Endodermal cell (in vitro differentiated cells): ENCODE results near the gene RAX2. TPM values are rescaled to one million over a fixed set of nuclear protein-coding genes. Genes with fewer than 3 reads are reported as not detected.

Experiments used
- DNase-seq: peaks from one replicate; pipeline ENCODE4 v3.0.0-alpha.2; 2017
- H3K27ac ChIP-seq: 2 replicates; pipeline ENCODE4 v1.5.1; 2013; ENCODE audit warnings: mild to moderate bottlenecking, low read depth, low read length, moderate library complexity
- H3K27me3 ChIP-seq: 2 replicates; pipeline ENCODE4 v1.6.1; 2013; ENCODE audit warnings: mild to moderate bottlenecking, low read length, moderate library complexity; ENCODE audit not compliant: insufficient read depth, control insufficient read depth, poor library complexity, severe bottlenecking
- H3K36me3 ChIP-seq: 2 replicates; pipeline ENCODE4 v1.7.0; 2013; ENCODE audit warnings: mild to moderate bottlenecking, low read length, moderate library complexity; ENCODE audit not compliant: control insufficient read depth, insufficient read depth
- H3K4me1 ChIP-seq: one replicate; pipeline ENCODE4 v1.7.0; 2013; ENCODE audit warnings: low read length; ENCODE audit not compliant: control insufficient read depth, insufficient read depth
- H3K4me3 ChIP-seq: 2 replicates; pipeline ENCODE4 v1.5.1; 2013; ENCODE audit warnings: mild to moderate bottlenecking, low read length, moderate library complexity
- H3K9ac ChIP-seq: 2 replicates; pipeline ENCODE4 v1.6.1; 2013; ENCODE audit warnings: mild to moderate bottlenecking, low read length, moderate library complexity; ENCODE audit not compliant: poor library complexity, severe bottlenecking; ENCODE audit errors: extremely low read depth
- H3K9me3 ChIP-seq: 2 replicates; pipeline ENCODE4 v1.6.1; 2013; ENCODE audit warnings: mild to moderate bottlenecking, low read length, moderate library complexity; ENCODE audit not compliant: control insufficient read depth
- H3K27ac Mint-ChIP-seq: 2 replicates; pipeline ENCODE4 v1.8.0; 2020; ENCODE audit warnings: mixed read lengths
- H3K27me3 Mint-ChIP-seq: 2 replicates; pipeline ENCODE4 v1.8.0; 2021; ENCODE audit warnings: mild to moderate bottlenecking, mixed read lengths; ENCODE audit not compliant: insufficient read depth
- H3K36me3 Mint-ChIP-seq: 2 replicates; pipeline ENCODE4 v1.8.0; 2020; ENCODE audit warnings: low read depth, mixed read lengths
- H3K4me1 Mint-ChIP-seq: 2 replicates; pipeline ENCODE4 v1.8.0; 2020; ENCODE audit warnings: mixed read lengths
- H3K4me3 Mint-ChIP-seq: 2 replicates; pipeline ENCODE4 v1.8.0; 2020; ENCODE audit warnings: mild to moderate bottlenecking, moderate library complexity, mixed read lengths
- H3K9me3 Mint-ChIP-seq: 2 replicates; pipeline ENCODE4 v1.8.0; 2020; ENCODE audit warnings: mild to moderate bottlenecking, mixed read lengths
- CTCF ChIP-seq: fragments of 200-600 bp; sonication (generic); conservative IDR thresholded peaks from 2 replicates; pipeline ENCODE4 v1.5.0; 2021; ENCODE audit warnings: antibody characterized with exemption, mild to moderate bottlenecking
- WGBS, 2 experiments: methylation state at CpG; one replicate each; pipeline versions ENCODE4 v1.1.5 to v1.1.7; 2013; ENCODE audit warnings: missing lambda C conversion rate in 2 of 2, mixed read lengths in 1 of 2; ENCODE audit not compliant: insufficient coverage in 1 of 2, insufficient read length in 1 of 2; 5-methylcytosine and 5-hydroxymethylcytosine counted together
- total RNA-seq, 2 donors: library from RNA; stranded (reverse); fragmentation: NEBNext Ultra II Directional in 1 of 2; extraction: Animal tissue kit (Norgen Biotek cat#: 25700) in 1 of 2; gene quantifications; 2 replicates in 1 of 2; 3 replicates in 1 of 2; pipeline ENCODE4 v1.2.1, GENCODE V29; 2021

The RAX2 gene
- total RNA-seq, 2 donors from 2014 or later = not detected

GRCh38 chr19:3721887-3722442, 50.1 kb downstream of the RAX2 start:
- Mint-ChIP-seq H3K9me3 (no peaks in the 10 kb centered on the region), H3K36me3 (no peaks in the 10 kb centered on the region), H3K27ac (no peak overlapping the region), H3K27me3 (peaks cover 12% of the 10 kb centered on the region), H3K4me1 (peaks cover 4% of the 10 kb centered on the region), H3K4me3 (peak overlapping the region; percentile 63)
- Histone ChIP-seq H3K36me3 (no peaks in the 10 kb centered on the region), H3K4me3 (peak overlapping the region; percentile 76), H3K9ac (no peak overlapping the region), H3K27me3 (peaks cover 7% of the 10 kb centered on the region), H3K4me1 (no peaks in the 10 kb centered on the region), H3K27ac (no peak overlapping the region), H3K9me3 (no peaks in the 10 kb centered on the region)
- 5 to 6% methylated on average over 7 to 26 of the region's 26 CpGs for WGBS, 2 experiments
- TF ChIP-seq CTCF = no peak
- no peak for DNase-seq

GRCh38 chr19:3721131-3721886, 50.7 kb downstream of the RAX2 start:
- Mint-ChIP-seq H3K9me3 (no peaks in the 10 kb centered on the region), H3K27ac (no peak overlapping the region), H3K36me3 (no peaks in the 10 kb centered on the region), H3K27me3 (peaks cover 12% of the 10 kb centered on the region), H3K4me3 (peak overlapping the region; percentile 63), H3K4me1 (peaks cover 4% of the 10 kb centered on the region)
- H3K27me3 ChIP-seq = peaks cover 7% of the 10 kb centered on the region
- peak overlapping the region; percentile 76 for H3K4me3 ChIP-seq
- WGBS, 2 experiments = 27 to 41% methylated on average over 26 to 44 of the region's 46 CpGs
- no peaks in the 10 kb centered on the region for H3K4me1 ChIP-seq
- peak; percentile 99 for DNase-seq
- H3K36me3 ChIP-seq = no peaks in the 10 kb centered on the region
- no peak overlapping the region for H3K27ac ChIP-seq
- no peak for TF ChIP-seq CTCF
- H3K9ac ChIP-seq = no peak overlapping the region
- no peaks in the 10 kb centered on the region for H3K9me3 ChIP-seq

- no peaks in the 10 kb centered on the region for H3K9me3 ChIP-seq
- no peaks in the 10 kb centered on the region for H3K36me3 ChIP-seq
- no peaks in the 10 kb centered on the region for H3K36me3 Mint-ChIP-seq
- H3K4me3 ChIP-seq = no peak overlapping the region
- H3K27me3 Mint-ChIP-seq = peaks cover 10% of the 10 kb centered on the region
- DNase-seq = no peak
- no peak overlapping the region for H3K9ac ChIP-seq
- H3K9me3 Mint-ChIP-seq = no peaks in the 10 kb centered on the region
- H3K4me1 Mint-ChIP-seq = peaks cover 4% of the 10 kb centered on the region
- no peak for TF ChIP-seq CTCF
- peaks cover 7% of the 10 kb centered on the region for H3K27me3 ChIP-seq
- no peak overlapping the region for H3K4me3 Mint-ChIP-seq
- no peaks in the 10 kb centered on the region for H3K4me1 ChIP-seq
- WGBS, 2 experiments = 54% methylated on average over 9 of the region's 9 CpGs; no CpG with 5 or more reads in 1 of the 2 experiments
- H3K27ac Mint-ChIP-seq = no peak overlapping the region
- H3K27ac ChIP-seq = no peak overlapping the region
Measured at GRCh38 chr19:3720349-3720917, 51.6 kb downstream of the RAX2 start.
